Pancreas (tissue), 10 donors: ENCODE results near the gene GP1BA. TPM values are rescaled to one million over a fixed set of nuclear protein-coding genes. Genes with fewer than 3 reads are reported as not detected.
"Not testable (repeated sequence)": the region's sequence is repeated elsewhere in the genome, so short reads cannot be mapped to it uniquely, and the experiment has no call there.

Experiments
- ATAC-seq, 4 donors: fragments of 200-7000 bp; cut with Tn5 transposase; one replicate each; pipeline versions ENCODE4 v1.8.0 to v1.9.1; 2020; ENCODE audit warnings: mild to moderate bottlenecking in 4 of 4, moderate library complexity in 4 of 4
- DNase-seq, 6 donors: peaks; one replicate each; pipeline ENCODE4 v3.0.0-alpha.2; 2020
- FAIRE-seq: peaks from 2 replicates; lab custom pipeline; 2012; peaks lifted over from hg19 to GRCh38; lab: Jason Lieb, UNC
- H3K27ac ChIP-seq, 4 donors: fragments of 200-600 bp; sonication (generic); 1 replicate in 3 of 4; 2 replicates in 1 of 4; pipeline versions ENCODE4 v1.5.0 to v1.8.0; 2020
- H3K27me3 ChIP-seq, 4 donors: fragments of 200-600 bp; one replicate each; pipeline ENCODE4 v1.8.0; 2021
- H3K36me3 ChIP-seq, 3 donors: fragments of 200-600 bp; sonication (generic) in 1 of 3; one replicate each; pipeline versions ENCODE4 v1.5.0 to v1.8.0; 2020 to 2021
- H3K4me1 ChIP-seq, 3 donors: fragments of 200-600 bp; one replicate each; pipeline ENCODE4 v1.8.0; 2021
- H3K4me3 ChIP-seq, 4 donors: fragments of 200-600 bp; sonication (generic) in 2 of 4; one replicate each; pipeline versions ENCODE4 v1.5.0 to v1.8.0; 2020 to 2021
- H3K9me3 ChIP-seq, 4 donors: fragments of 200-600 bp; one replicate each; pipeline ENCODE4 v1.8.0; 2021
- CTCF ChIP-seq, 4 donors: fragments of 200-600 bp; sonication (generic) in 3 of 4; IDR thresholded peaks; one replicate each; pipeline versions ENCODE4 v1.5.0 to v1.8.0; 2021; ENCODE audit warnings: antibody characterized with exemption in 4 of 4
- WGBS, 2 donors: extraction: QIAGEN DNeasy Blood & Tissue Kit; methylation state at CpG; one replicate each; pipeline ENCODE4 v1.1.7; 2013; 5-methylcytosine and 5-hydroxymethylcytosine counted together
- intact Hi-C, 3 donors: fragments of 100-400 bp; cut with DNase I; formaldehyde crosslinking; loops; one replicate each; pipeline versions ENCODE4 v1.11.1 to v1.14.2; 2022
- polyA plus RNA-seq, 2 donors: library from polyadenylated mRNA; stranded (reverse); fragments of 200-250 nt; gene quantifications; one replicate each; pipeline ENCODE4 v1.2.3, GENCODE V29; 2013
- total RNA-seq, 6 donors: library from RNA; stranded (reverse); fragmentation: NEBNext Ultra II Directional in 4 of 6; extraction: Animal tissue kit (Norgen Biotek cat#: 25700) in 4 of 6; gene quantifications; one replicate each; pipeline versions ENCODE4 v1.2.1 to v1.2.4, GENCODE V29; 2021 to 2023
- donor health status: healthy with polysubstance abuse.
- donor health status: DM: no; HTN: no; CAD: no; lungs with moderate emphysema.
- donor health status: DM: no; HTN: no; CAD: no.
- donor health status: control.
- donor health status: control.
- donor health status: Bipolar disorder and iron deficiency.
- donor health status: DM: yes; HTN: yes; CAD: no.
- donor health status: DM: no; HTN: no; CAD: no.
- donor health status: DM: no; HTN: no; CAD: no.
- donor health status: DM: yes; HTN: yes; CAD: no.

Gene GP1BA
- total and polyA plus RNA-seq, 8 donors = 0.06 to 0.37 (median 0.13) TPM; not detected in 4

- H3K36me3 ChIP-seq = no peaks in the 10 kb centered on the region
- 10% methylated on average over 10 of the region's 10 CpGs for WGBS, 2 donors
- no peaks in the 10 kb centered on the region for H3K9me3 ChIP-seq
- peak within 1 kb of the TSS in 2 of 4 donors; percentile 28 to 74 for H3K27ac ChIP-seq
- intact Hi-C loops = loop anchor here in 1 of 3 donors (10.0 kb wide), 1 partner anchor 162 kb away; no protein-coding TSS in a partner anchor
- peak; percentile 55 to 69 (median 64) for ATAC-seq
- H3K4me1 ChIP-seq = peaks cover 0 to 9% (median 4%) of the 10 kb centered on the region in 3 donors
- H3K4me3 ChIP-seq = no peak within 1 kb of the TSS
- TF ChIP-seq CTCF (IDR thresholded peaks at IDR 0.05) = peak; percentile 70 to 75 (median 72)
- DNase-seq = peak in 5 of 6 donors; percentile 72 to 84 (median 78)
- FAIRE-seq = peak; percentile 49
- no peaks in the 10 kb centered on the region for H3K27me3 ChIP-seq
Measured at GRCh38 chr17:4903051-4903818, 28.8 kb upstream of the GP1BA start, which contains the start of gene CHRNE. CHRNE (minus strand) TSS chr17:4903098; CDS start chr17:4903063, 35 bp downstream.

- DNase-seq, H3K27me3 ChIP-seq, H3K4me3 ChIP-seq, H3K4me1 ChIP-seq, H3K9me3 ChIP-seq, H3K27ac ChIP-seq, FAIRE-seq, ATAC-seq, H3K36me3 ChIP-seq: not testable (repeated sequence)
- intact Hi-C loops = loop anchor here in 1 of 3 donors (10.0 kb wide), 1 partner anchor 158 kb away; no protein-coding TSS in a partner anchor
Measured at GRCh38 chr17:4906642-4907041, 25.4 kb upstream of the GP1BA start.

DNA sequence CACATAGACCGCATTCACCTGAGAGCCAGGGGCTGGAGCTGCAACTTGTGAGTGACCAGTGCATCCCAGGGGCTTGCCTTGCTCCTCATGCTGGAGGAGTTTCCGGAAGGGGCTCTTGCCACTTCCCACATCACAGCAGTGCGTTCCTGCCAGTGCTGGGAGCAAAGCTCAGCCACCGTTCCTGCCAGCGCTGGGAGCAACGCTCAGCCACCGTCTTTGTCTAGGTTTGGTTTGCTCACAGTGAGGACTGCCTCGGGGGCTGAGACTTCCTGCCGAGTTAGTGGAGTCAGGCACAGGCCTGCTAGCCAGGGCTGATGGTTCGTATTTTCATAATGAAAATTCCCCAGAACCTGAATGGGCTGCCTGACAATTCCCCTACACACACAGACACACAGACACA lies 23.8 kb upstream of the GP1BA start:
- DNase-seq (peak in 1 of 6 donors; percentile 30), ATAC-seq (no peak), FAIRE-seq (no peak)
- H3K4me3 ChIP-seq = no peak overlapping the region
- H3K27me3 ChIP-seq = no peaks in the 10 kb centered on the region
- H3K9me3 ChIP-seq = no peaks in the 10 kb centered on the region
- intact Hi-C loops = loop anchor here in 1 of 3 donors (10.0 kb wide), 1 partner anchor 156 kb away; no protein-coding TSS in a partner anchor
- no peaks in the 10 kb centered on the region for H3K36me3 ChIP-seq
- 66 to 79% methylated on average over 10 of the region's 10 CpGs for WGBS, 2 donors
- TF ChIP-seq CTCF (IDR thresholded peaks at IDR 0.05) = no peak
- peaks cover 0 to 4% (median 2%) of the 10 kb centered on the region in 3 donors for H3K4me1 ChIP-seq
- no peak overlapping the region for H3K27ac ChIP-seq

- H3K27ac ChIP-seq = peak overlapping the region in 3 of 4 donors; percentile 15 to 60 (median 29)
- FAIRE-seq (no peak), ATAC-seq (peak; percentile 97 to 99 (median 99)), DNase-seq (peak; percentile 86 to 96 (median 89))
- TF ChIP-seq CTCF (IDR thresholded peaks at IDR 0.05) = peak; percentile 63 to 81 (median 76)
- WGBS, 2 donors = 15 to 20% methylated on average over 20 of the region's 20 CpGs
- peaks cover 0 to 4% (median 0%) of the 10 kb centered on the region in 3 donors for H3K4me1 ChIP-seq
- H3K9me3 ChIP-seq = no peaks in the 10 kb centered on the region
- no peaks in the 10 kb centered on the region for H3K27me3 ChIP-seq
- H3K36me3 ChIP-seq = no peaks in the 10 kb centered on the region
- intact Hi-C loops = loop anchor here in 1 of 3 donors (10.0 kb wide), 1 partner anchor 156 kb away; no protein-coding TSS in a partner anchor
- H3K4me3 ChIP-seq = no peak overlapping the region
Measured at GRCh38 chr17:4908711-4909496, 23.2 kb upstream of the GP1BA start.

DNA sequence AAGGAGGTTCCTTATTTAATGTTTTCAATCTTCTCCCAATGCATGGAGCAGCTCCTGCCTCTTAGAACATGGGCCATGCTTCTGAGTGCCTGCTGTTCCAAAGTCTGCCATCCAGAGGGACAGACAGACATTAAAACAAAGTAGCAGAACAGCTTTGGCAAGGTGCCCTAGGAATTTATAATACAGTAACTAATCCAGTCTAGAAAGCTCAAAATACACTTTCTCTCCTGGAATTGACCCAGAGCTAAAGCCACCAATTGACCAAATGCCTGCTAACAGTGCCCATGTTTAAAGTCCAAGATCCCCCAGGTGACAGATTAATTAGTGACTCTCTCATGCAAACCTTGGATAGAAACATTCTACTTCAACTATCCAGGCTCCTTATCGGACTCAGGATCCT lies 18.1 kb upstream of the GP1BA start:
- WGBS, 2 donors = 40% methylated on average over 1 of the region's 1 CpG
- H3K27ac ChIP-seq = no peak overlapping the region
- peak in 1 of 4 donors; percentile 31 for ATAC-seq
- H3K27me3 ChIP-seq = no peaks in the 10 kb centered on the region
- DNase-seq = no peak
- intact Hi-C loops = loop anchor here in 1 of 3 donors (10.0 kb wide), 1 partner anchor 141 kb away; no protein-coding TSS in a partner anchor
- H3K36me3 ChIP-seq = no peaks in the 10 kb centered on the region
- no peak overlapping the region for H3K4me3 ChIP-seq
- no peak for TF ChIP-seq CTCF (IDR thresholded peaks at IDR 0.05)
- H3K9me3 ChIP-seq = no peaks in the 10 kb centered on the region
- peaks cover 0 to 4% (median 0%) of the 10 kb centered on the region in 3 donors for H3K4me1 ChIP-seq
- no peak for FAIRE-seq

DNA sequence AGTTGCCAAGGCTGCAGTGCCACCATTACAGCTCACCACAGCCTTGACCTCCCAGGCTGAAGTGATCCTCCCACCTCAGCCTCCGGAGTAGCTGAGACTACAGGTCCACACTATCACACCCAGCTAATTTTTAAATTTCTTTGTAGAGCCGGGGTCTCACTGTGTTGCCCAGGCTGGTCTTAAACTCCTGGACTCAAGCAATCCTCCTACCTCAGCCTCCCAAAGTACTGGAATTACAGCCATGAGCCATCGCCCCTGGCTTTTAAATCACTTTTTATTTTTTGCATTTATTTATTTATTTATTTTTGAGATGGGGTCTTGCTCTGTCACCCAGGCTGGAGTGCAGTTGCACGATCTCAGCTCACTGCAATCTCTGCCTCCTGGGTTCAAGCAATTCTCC lies 17.5 kb upstream of the GP1BA start:
- FAIRE-seq, ATAC-seq, H3K27ac ChIP-seq, H3K4me3 ChIP-seq, H3K9me3 ChIP-seq, H3K27me3 ChIP-seq, H3K4me1 ChIP-seq, H3K36me3 ChIP-seq: not testable (repeated sequence)
- intact Hi-C loops = loop anchor here in 1 of 3 donors (10.0 kb wide), 1 partner anchor 140 kb away; no protein-coding TSS in a partner anchor
- peak in 1 of 6 donors; percentile 6 for DNase-seq
- 72 to 73% methylated on average over 4 of the region's 4 CpGs for WGBS, 2 donors
